ENCODE measurements around the gene MIPOL1.

Gene MIPOL1

GRCh38 chr14:37422319-37422718 is 224.6 kb downstream of the MIPOL1 start:
- Histone ChIP-seq H3K14ac (ENCODE audit: low read length) (no peak overlapping the region), H3K23ac (ENCODE audit: low read depth, low read length, poor library complexity) (no peak overlapping the region), H2AFZ (ENCODE audit: low read length) (no peak overlapping the region), H3K4me1 (ENCODE audit: control insufficient read depth in 2 of 2, insufficient read depth in 1 of 2, low read depth in 1 of 2, low read length in 2 of 2) (no peaks in the 10 kb centered on the region), H3K4me3 (ENCODE audit: low read length in 2 of 2) (no peak overlapping the region), H3K27me3 (ENCODE audit: control insufficient read depth in 3 of 3, insufficient read depth in 3 of 3, low read depth in 1 of 3, low read length in 3 of 3) (no peaks in the 10 kb centered on the region), H2BK12ac (ENCODE audit: low read length) (no peak overlapping the region), H3K4me2 (ENCODE audit: insufficient read depth, low read length, poor library complexity, severe bottlenecking) (no peak overlapping the region), H3K36me3 (replicated peaks in 1 of 2; ENCODE audit: control insufficient read depth in 2 of 2, insufficient read depth in 2 of 2, low read length in 2 of 2) (no peaks in the 10 kb centered on the region), H2BK5ac (ENCODE audit: low read length) (no peak overlapping the region), H3K79me1 (ENCODE audit: low read depth, low read length) (no peaks in the 10 kb centered on the region), H3K9ac (ENCODE audit: low read depth, low read length, poor library complexity) (no peak overlapping the region), H2AK5ac (ENCODE audit: low read depth, low read length) (no peak overlapping the region), H4K91ac (ENCODE audit: low read depth, low read length, poor library complexity) (no peak overlapping the region), H3K9me3 (replicated peaks in 1 of 2; ENCODE audit: control insufficient read depth in 2 of 2, insufficient read depth in 1 of 2, low read depth in 1 of 2, low read length in 2 of 2) (peaks cover 0 to 4% of the 10 kb centered on the region in 2 donors), H3K4ac (ENCODE audit: low read length) (no peak overlapping the region), H2BK15ac (ENCODE audit: low read length) (no peak overlapping the region), H2BK120ac (ENCODE audit: low read depth, low read length) (no peak overlapping the region), H3K27ac (replicated peaks; ENCODE audit: low read length) (no peak overlapping the region), H3K18ac (ENCODE audit: low read length) (no peak overlapping the region), H4K8ac (ENCODE audit: low read depth, low read length) (no peak overlapping the region)
- DNase-seq (ENCODE audit: low spot score): no peak

- Histone ChIP-seq H2BK120ac (ENCODE audit: low read depth, low read length) (no peak overlapping the region), H3K14ac (ENCODE audit: low read length) (no peak overlapping the region), H3K36me3 (replicated peaks in 1 of 2; ENCODE audit: control insufficient read depth in 2 of 2, insufficient read depth in 2 of 2, low read length in 2 of 2) (no peaks in the 10 kb centered on the region), H2AK5ac (ENCODE audit: low read depth, low read length) (no peak overlapping the region), H4K91ac (ENCODE audit: low read depth, low read length, poor library complexity) (no peak overlapping the region), H4K8ac (ENCODE audit: low read depth, low read length) (no peak overlapping the region), H3K4me3 (ENCODE audit: low read length in 2 of 2) (no peak overlapping the region), H3K9ac (ENCODE audit: low read depth, low read length, poor library complexity) (no peak overlapping the region), H3K27ac (replicated peaks; ENCODE audit: low read length) (no peak overlapping the region), H3K18ac (ENCODE audit: low read length) (no peak overlapping the region), H3K79me1 (ENCODE audit: low read depth, low read length) (no peaks in the 10 kb centered on the region), H2BK12ac (ENCODE audit: low read length) (no peak overlapping the region), H3K23ac (ENCODE audit: low read depth, low read length, poor library complexity) (no peak overlapping the region), H2BK5ac (ENCODE audit: low read length) (no peak overlapping the region), H2BK15ac (ENCODE audit: low read length) (no peak overlapping the region), H2AFZ (ENCODE audit: low read length) (no peak overlapping the region), H3K27me3 (ENCODE audit: control insufficient read depth in 3 of 3, insufficient read depth in 3 of 3, low read depth in 1 of 3, low read length in 3 of 3) (no peaks in the 10 kb centered on the region), H3K9me3 (replicated peaks in 1 of 2; ENCODE audit: control insufficient read depth in 2 of 2, insufficient read depth in 1 of 2, low read depth in 1 of 2, low read length in 2 of 2) (peaks cover 0 to 4% of the 10 kb centered on the region in 2 donors), H3K4ac (ENCODE audit: low read length) (no peak overlapping the region), H3K4me1 (ENCODE audit: control insufficient read depth in 2 of 2, insufficient read depth in 1 of 2, low read depth in 1 of 2, low read length in 2 of 2) (no peaks in the 10 kb centered on the region), H3K4me2 (ENCODE audit: insufficient read depth, low read length, poor library complexity, severe bottlenecking) (no peak overlapping the region)
- no peak for DNase-seq (ENCODE audit: low spot score)
- no CpG with 5 or more reads among the region's 2 CpGs for WGBS, 2 donors (ENCODE audit: extremely low coverage in 2 of 2, insufficient read length in 2 of 2, insufficient replicate concordance in 1 of 2)
Measured at GRCh38 chr14:37422748-37423147, 225.0 kb downstream of the MIPOL1 start.

GRCh38 chr14:37428954-37429353 is 231.2 kb downstream of the MIPOL1 start:
- H2BK120ac ChIP-seq (ENCODE audit: low read depth, low read length): no peak overlapping the region
- H3K27ac ChIP-seq (replicated peaks; ENCODE audit: low read length): no peak overlapping the region
- H3K4me1 ChIP-seq (ENCODE audit: control insufficient read depth in 2 of 2, insufficient read depth in 1 of 2, low read depth in 1 of 2, low read length in 2 of 2): no peaks in the 10 kb centered on the region
- no peak overlapping the region for H2BK12ac ChIP-seq (ENCODE audit: low read length)
- no CpG with 5 or more reads among the region's 1 CpG for WGBS, 2 donors (ENCODE audit: extremely low coverage in 2 of 2, insufficient read length in 2 of 2, insufficient replicate concordance in 1 of 2)
- no peak overlapping the region for H3K4me2 ChIP-seq (ENCODE audit: insufficient read depth, low read length, poor library complexity, severe bottlenecking)
- H3K23ac ChIP-seq (ENCODE audit: low read depth, low read length, poor library complexity): no peak overlapping the region
- no peak for DNase-seq (ENCODE audit: low spot score)
- no peak overlapping the region for H3K9ac ChIP-seq (ENCODE audit: low read depth, low read length, poor library complexity)
- no peak overlapping the region for H3K4ac ChIP-seq (ENCODE audit: low read length)
- H3K9me3 ChIP-seq (replicated peaks in 1 of 2; ENCODE audit: control insufficient read depth in 2 of 2, insufficient read depth in 1 of 2, low read depth in 1 of 2, low read length in 2 of 2): peaks cover 0 to 4% of the 10 kb centered on the region in 2 donors
- no peak overlapping the region for H2AK5ac ChIP-seq (ENCODE audit: low read depth, low read length)
- no peak overlapping the region for H4K91ac ChIP-seq (ENCODE audit: low read depth, low read length, poor library complexity)
- H3K4me3 ChIP-seq (ENCODE audit: low read length in 2 of 2): no peak overlapping the region
- no peaks in the 10 kb centered on the region for H3K27me3 ChIP-seq (ENCODE audit: control insufficient read depth in 3 of 3, insufficient read depth in 3 of 3, low read depth in 1 of 3, low read length in 3 of 3)
- no peak overlapping the region for H2BK15ac ChIP-seq (ENCODE audit: low read length)
- no peaks in the 10 kb centered on the region for H3K79me1 ChIP-seq (ENCODE audit: low read depth, low read length)
- H3K14ac ChIP-seq (ENCODE audit: low read length): no peak overlapping the region
- no peaks in the 10 kb centered on the region for H3K36me3 ChIP-seq (replicated peaks in 1 of 2; ENCODE audit: control insufficient read depth in 2 of 2, insufficient read depth in 2 of 2, low read length in 2 of 2)
- no peak overlapping the region for H4K8ac ChIP-seq (ENCODE audit: low read depth, low read length)
- H3K18ac ChIP-seq (ENCODE audit: low read length): no peak overlapping the region
- H2AFZ ChIP-seq (ENCODE audit: low read length): no peak overlapping the region
- no peak overlapping the region for H2BK5ac ChIP-seq (ENCODE audit: low read length)

- Histone ChIP-seq H3K36me3 (replicated peaks in 1 of 2; ENCODE audit: control insufficient read depth in 2 of 2, insufficient read depth in 2 of 2, low read length in 2 of 2) (no peaks in the 10 kb centered on the region), H3K23ac (ENCODE audit: low read depth, low read length, poor library complexity) (no peak overlapping the region), H4K91ac (ENCODE audit: low read depth, low read length, poor library complexity) (no peak overlapping the region), H3K4me1 (ENCODE audit: control insufficient read depth in 2 of 2, insufficient read depth in 1 of 2, low read depth in 1 of 2, low read length in 2 of 2) (no peaks in the 10 kb centered on the region), H3K9me3 (replicated peaks in 1 of 2; ENCODE audit: control insufficient read depth in 2 of 2, insufficient read depth in 1 of 2, low read depth in 1 of 2, low read length in 2 of 2) (peaks cover 0 to 4% of the 10 kb centered on the region in 2 donors), H2AFZ (ENCODE audit: low read length) (no peak overlapping the region), H2BK15ac (ENCODE audit: low read length) (no peak overlapping the region), H2BK12ac (ENCODE audit: low read length) (no peak overlapping the region), H2BK120ac (ENCODE audit: low read depth, low read length) (no peak overlapping the region), H3K14ac (ENCODE audit: low read length) (no peak overlapping the region), H3K9ac (ENCODE audit: low read depth, low read length, poor library complexity) (no peak overlapping the region), H2AK5ac (ENCODE audit: low read depth, low read length) (no peak overlapping the region), H3K18ac (ENCODE audit: low read length) (no peak overlapping the region), H2BK5ac (ENCODE audit: low read length) (no peak overlapping the region), H4K8ac (ENCODE audit: low read depth, low read length) (no peak overlapping the region), H3K27me3 (ENCODE audit: control insufficient read depth in 3 of 3, insufficient read depth in 3 of 3, low read depth in 1 of 3, low read length in 3 of 3) (no peaks in the 10 kb centered on the region), H3K4me2 (ENCODE audit: insufficient read depth, low read length, poor library complexity, severe bottlenecking) (no peak overlapping the region), H3K27ac (replicated peaks; ENCODE audit: low read length) (no peak overlapping the region), H3K4me3 (ENCODE audit: low read length in 2 of 2) (no peak overlapping the region), H3K79me1 (ENCODE audit: low read depth, low read length) (no peaks in the 10 kb centered on the region), H3K4ac (ENCODE audit: low read length) (no peak overlapping the region)
- DNase-seq (ENCODE audit: low spot score): no peak
- WGBS, 2 donors (ENCODE audit: extremely low coverage in 2 of 2, insufficient read length in 2 of 2, insufficient replicate concordance in 1 of 2): no CpG with 5 or more reads among the region's 1 CpG
Measured at GRCh38 chr14:37429618-37430017, 231.9 kb downstream of the MIPOL1 start.
